ENCODE data around the gene MKI67. TPM values are rescaled to one million over a fixed set of nuclear protein-coding genes. Genes with fewer than 3 reads are reported as not detected.

The MKI67 gene
- total and polyA plus RNA-seq, 2 of the 13 experiments (the other 11 are each of a cell fraction or from before 2014, with no cell fraction given): 6.7 to 22.9 TPM

GRCh38 chr10:128156999-128157755 is 31.0 kb upstream of the MKI67 start (continued):
- TF ChIP-seq ZNF639 (CRISPR knock-in tag; conservative IDR thresholded peaks at IDR 0.05) (no peak), ARID2 (CRISPR knock-in tag; IDR thresholded peaks at IDR 0.05; ENCODE audit: borderline replicate concordance) (no peak), HNF4G (IDR thresholded peaks at IDR 0.05; ENCODE audit: borderline replicate concordance, low read depth, low read length) (peak; percentile 94), HNF4G (CRISPR knock-in tag; IDR thresholded peaks at IDR 0.05; ENCODE audit: borderline replicate concordance, low read depth) (peak; percentile 95), ZNF775 (CRISPR knock-in tag; IDR thresholded peaks at IDR 0.05; ENCODE audit: borderline replicate concordance) (no peak), NFYB (CRISPR knock-in tag; IDR thresholded peaks at IDR 0.05) (no peak), KLF16 (CRISPR knock-in tag; IDR thresholded peaks at IDR 0.05) (peak in 1 of 2 experiments; percentile 63; a peak in 1 of 4 replicates), THAP11 (CRISPR knock-in tag; IDR thresholded peaks at IDR 0.05) (peak; percentile 53; the same call in 1 of the 2 replicates), ZNF276 (CRISPR knock-in tag; IDR thresholded peaks at IDR 0.05; ENCODE audit: low read depth) (no peak), PAF1 (CRISPR knock-in tag; IDR thresholded peaks at IDR 0.05) (no peak), ZBTB49 (CRISPR knock-in tag; IDR thresholded peaks at IDR 0.05; ENCODE audit: borderline replicate concordance) (no peak), TBX2 (CRISPR knock-in tag; IDR thresholded peaks at IDR 0.05; ENCODE audit: borderline replicate concordance) (no peak), ZNF280D (CRISPR knock-in tag; IDR thresholded peaks at IDR 0.05) (peak; percentile 43)
- TF ChIP-seq, protein P1, sequence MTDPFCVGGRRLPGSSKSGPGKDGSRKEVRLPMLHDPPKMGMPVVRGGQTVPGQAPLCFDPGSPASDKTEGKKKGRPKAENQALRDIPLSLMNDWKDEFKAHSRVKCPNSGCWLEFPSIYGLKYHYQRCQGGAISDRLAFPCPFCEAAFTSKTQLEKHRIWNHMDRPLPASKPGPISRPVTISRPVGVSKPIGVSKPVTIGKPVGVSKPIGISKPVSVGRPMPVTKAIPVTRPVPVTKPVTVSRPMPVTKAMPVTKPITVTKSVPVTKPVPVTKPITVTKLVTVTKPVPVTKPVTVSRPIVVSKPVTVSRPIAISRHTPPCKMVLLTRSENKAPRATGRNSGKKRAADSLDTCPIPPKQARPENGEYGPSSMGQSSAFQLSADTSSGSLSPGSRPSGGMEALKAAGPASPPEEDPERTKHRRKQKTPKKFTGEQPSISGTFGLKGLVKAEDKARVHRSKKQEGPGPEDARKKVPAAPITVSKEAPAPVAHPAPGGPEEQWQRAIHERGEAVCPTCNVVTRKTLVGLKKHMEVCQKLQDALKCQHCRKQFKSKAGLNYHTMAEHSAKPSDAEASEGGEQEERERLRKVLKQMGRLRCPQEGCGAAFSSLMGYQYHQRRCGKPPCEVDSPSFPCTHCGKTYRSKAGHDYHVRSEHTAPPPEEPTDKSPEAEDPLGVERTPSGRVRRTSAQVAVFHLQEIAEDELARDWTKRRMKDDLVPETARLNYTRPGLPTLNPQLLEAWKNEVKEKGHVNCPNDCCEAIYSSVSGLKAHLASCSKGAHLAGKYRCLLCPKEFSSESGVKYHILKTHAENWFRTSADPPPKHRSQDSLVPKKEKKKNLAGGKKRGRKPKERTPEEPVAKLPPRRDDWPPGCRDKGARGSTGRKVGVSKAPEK (CRISPR knock-in tag; IDR thresholded peaks at IDR 0.05; ENCODE audit: borderline replicate concordance): peak; percentile 79; the same call in 1 of the 2 replicates
- TF ChIP-seq, protein P2, sequence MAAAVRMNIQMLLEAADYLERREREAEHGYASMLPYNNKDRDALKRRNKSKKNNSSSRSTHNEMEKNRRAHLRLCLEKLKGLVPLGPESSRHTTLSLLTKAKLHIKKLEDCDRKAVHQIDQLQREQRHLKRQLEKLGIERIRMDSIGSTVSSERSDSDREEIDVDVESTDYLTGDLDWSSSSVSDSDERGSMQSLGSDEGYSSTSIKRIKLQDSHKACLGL (CRISPR knock-in tag; IDR thresholded peaks at IDR 0.05): 0 out of 2 replicates have a peak, but pooled peaks have one; percentile 26
